HepG2 (cell line): Measurements from ENCODE around the gene GFRA4. TPM values are rescaled to one million over a fixed set of nuclear protein-coding genes. Genes with fewer than 3 reads are reported as not detected.

Experiments
- AGO1 ChIP-seq: fragments of 200-400 bp; formaldehyde crosslinking; IDR thresholded peaks from 2 replicates; pipeline ENCODE4 v1.6.1; 2017; ENCODE audit warnings: mild to moderate bottlenecking, low read depth, low read length, moderate library complexity; ENCODE audit not compliant: poor library complexity, severe bottlenecking
- ATF7 ChIP-seq, 2 experiments: fragments of 450-650 bp in 1 of 2; sonication (generic) in 1 of 2; formaldehyde crosslinking in 1 of 2; IDR thresholded peaks; 2 replicates each; pipeline versions ENCODE4 v1.4.0 to v1.6.1; 2016 to 2020; ENCODE audit warnings: antibody characterized with exemption in 1 of 2, mild to moderate bottlenecking in 1 of 2, missing genetic modification reagents in 1 of 2
- BHLHE40 ChIP-seq: IDR thresholded peaks from 2 replicates; pipeline ENCODE4 v1.6.1; 2011; ENCODE audit warnings: low read length, improper control_type of control experiment
- JARID2 ChIP-seq: sonication (generic); formaldehyde crosslinking; IDR thresholded peaks from 2 replicates; pipeline ENCODE4 v1.8.1; 2023; ENCODE audit warnings: missing genetic modification reagents, inconsistent platforms; ENCODE audit not compliant: insufficient replicate concordance
- NFKB2 ChIP-seq: sonication (generic); formaldehyde crosslinking; IDR thresholded peaks from 2 replicates; pipeline ENCODE4 v1.4.0; 2020; ENCODE audit warnings: missing genetic modification reagents, borderline replicate concordance
- ZBTB7A ChIP-seq: sonication (generic); formaldehyde crosslinking; IDR thresholded peaks from 2 replicates; pipeline ENCODE4 v1.8.0; 2022; ENCODE audit warnings: mild to moderate bottlenecking, missing genetic modification reagents
- ZMAT3 ChIP-seq: sonication (generic); formaldehyde crosslinking; conservative IDR thresholded peaks from 2 replicates; pipeline ENCODE4 v1.7.0; 2021; ENCODE audit warnings: missing genetic modification reagents
- ZNF768 ChIP-seq: sonication (generic); formaldehyde crosslinking; IDR thresholded peaks from 2 replicates; pipeline ENCODE4 v1.4.0; 2020; ENCODE audit warnings: missing genetic modification reagents
- polyA plus RNA-seq, 8 experiments: library from polyadenylated mRNA; depleted of rRNA in 3 of 8; stranded (reverse) in 7 of 8; unstranded in 1 of 8; fragments of >200 nt; fragmentation: Illumina TruSeq in 4 of 8; extraction: Trizol in 4 of 8; gene quantifications; 2 replicates each; pipeline versions ENCODE4 v1.2.1 to v1.2.3, GENCODE V29; 2011 to 2016; ENCODE audit warnings: low read depth in 4 of 8, missing spikeins in 1 of 8, mixed read lengths in 1 of 8; ENCODE audit not compliant: insufficient read depth in 1 of 8
- total RNA-seq, 5 experiments: library from RNA; depleted of rRNA; stranded (reverse); fragments of >200 nt; fragmentation: Illumina TruSeq; extraction: Trizol; gene quantifications; 2 replicates each; pipeline ENCODE4 v1.2.3, GENCODE V29; 2016; ENCODE audit warnings: low read depth in 1 of 5
- TF ChIP-seq, protein P1 (sequence below): sonication (generic); formaldehyde crosslinking; IDR thresholded peaks from 2 replicates; pipeline ENCODE4 v1.8.1; 2022; ENCODE audit warnings: low read depth, mild to moderate bottlenecking, missing genetic modification reagents
- TF ChIP-seq, protein P2 (sequence below): IDR thresholded peaks from 2 replicates; pipeline ENCODE4 v1.6.1; 2016; ENCODE audit warnings: control low read depth
- TF ChIP-seq, protein P3 (sequence below): sonication (generic); formaldehyde crosslinking; IDR thresholded peaks from 2 replicates; pipeline ENCODE4 v1.8.0; 2022; ENCODE audit warnings: missing genetic modification reagents, mild to moderate bottlenecking, borderline replicate concordance
- TF ChIP-seq, protein P4 (sequence below): sonication (generic); formaldehyde crosslinking; IDR thresholded peaks from 2 replicates; pipeline ENCODE4 v1.8.1; 2023; ENCODE audit warnings: mild to moderate bottlenecking, missing genetic modification reagents
- TF ChIP-seq, protein P5 (sequence below): sonication (generic); formaldehyde crosslinking; IDR thresholded peaks from 2 replicates; pipeline ENCODE4 v1.8.0; 2022; ENCODE audit warnings: mild to moderate bottlenecking, missing genetic modification reagents, moderate library complexity
- TF ChIP-seq, protein P6 (sequence below): sonication (generic); formaldehyde crosslinking; IDR thresholded peaks from 2 replicates; pipeline ENCODE4 v1.5.1; 2020; ENCODE audit warnings: mild to moderate bottlenecking, missing genetic modification reagents, moderate library complexity

Gene GFRA4
- total and polyA plus RNA-seq, 2 of the 13 experiments (the other 11 are each of a cell fraction or from before 2014, with no cell fraction given): not detected

DNA sequence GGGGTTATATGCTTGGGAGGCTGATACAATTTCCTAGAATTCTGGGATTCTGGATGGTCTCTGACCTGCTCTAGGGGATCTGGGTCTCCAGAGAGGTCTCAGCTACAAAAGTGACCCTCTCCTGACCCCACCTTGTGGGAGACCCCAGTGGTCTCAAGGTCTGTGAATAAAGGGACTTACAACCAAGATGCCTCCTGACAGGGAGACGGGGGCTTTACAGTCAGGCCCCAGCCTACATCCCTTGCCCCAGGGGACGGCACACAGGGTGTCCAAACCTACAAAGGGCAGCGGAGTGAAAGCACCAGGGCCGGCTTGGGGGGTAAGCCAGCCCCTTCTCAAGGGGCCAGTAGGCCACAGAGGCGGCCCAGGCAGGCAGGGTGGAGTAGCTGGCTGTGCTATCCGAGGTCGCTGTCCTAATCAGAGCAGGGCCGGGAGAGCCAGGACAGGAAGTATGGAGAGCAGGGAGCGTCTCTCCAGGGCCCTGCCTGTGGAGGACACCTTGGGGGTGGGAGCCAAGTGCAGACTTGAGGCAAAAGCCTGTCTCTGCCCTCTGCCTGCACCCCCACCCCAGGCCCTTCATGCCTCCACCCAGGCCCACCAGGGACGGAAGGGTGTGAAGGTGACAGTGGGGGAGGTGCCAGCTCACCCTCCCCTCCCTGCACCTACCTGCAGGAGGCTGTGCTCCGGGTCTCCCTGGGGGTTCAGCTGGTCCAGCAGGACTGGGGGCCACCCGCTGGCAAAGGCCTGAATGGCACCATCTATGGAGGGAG is 3.5 kb downstream of the GFRA4 start (continued):
- TF ChIP-seq AGO1 (peak; percentile 24), BHLHE40 (0 out of 2 replicates have a peak, but pooled peaks have one; percentile 21), ZNF768 (CRISPR knock-in tag) (peak; percentile 65; the same call in 1 of the 2 replicates), ZBTB7A (peak; percentile 15), ZMAT3 (CRISPR knock-in tag) (0 out of 2 replicates have a peak, but pooled peaks have one; percentile 29), ATF7 (IDR thresholded peaks at IDR 0.05) (no peak), ATF7 (CRISPR knock-in tag; IDR thresholded peaks at IDR 0.05) (no peak), NFKB2 (CRISPR knock-in tag) (0 out of 2 replicates have a peak, but pooled peaks have one; percentile 27), JARID2 (CRISPR knock-in tag) (peak; percentile 27)
- TF ChIP-seq, protein P1, sequence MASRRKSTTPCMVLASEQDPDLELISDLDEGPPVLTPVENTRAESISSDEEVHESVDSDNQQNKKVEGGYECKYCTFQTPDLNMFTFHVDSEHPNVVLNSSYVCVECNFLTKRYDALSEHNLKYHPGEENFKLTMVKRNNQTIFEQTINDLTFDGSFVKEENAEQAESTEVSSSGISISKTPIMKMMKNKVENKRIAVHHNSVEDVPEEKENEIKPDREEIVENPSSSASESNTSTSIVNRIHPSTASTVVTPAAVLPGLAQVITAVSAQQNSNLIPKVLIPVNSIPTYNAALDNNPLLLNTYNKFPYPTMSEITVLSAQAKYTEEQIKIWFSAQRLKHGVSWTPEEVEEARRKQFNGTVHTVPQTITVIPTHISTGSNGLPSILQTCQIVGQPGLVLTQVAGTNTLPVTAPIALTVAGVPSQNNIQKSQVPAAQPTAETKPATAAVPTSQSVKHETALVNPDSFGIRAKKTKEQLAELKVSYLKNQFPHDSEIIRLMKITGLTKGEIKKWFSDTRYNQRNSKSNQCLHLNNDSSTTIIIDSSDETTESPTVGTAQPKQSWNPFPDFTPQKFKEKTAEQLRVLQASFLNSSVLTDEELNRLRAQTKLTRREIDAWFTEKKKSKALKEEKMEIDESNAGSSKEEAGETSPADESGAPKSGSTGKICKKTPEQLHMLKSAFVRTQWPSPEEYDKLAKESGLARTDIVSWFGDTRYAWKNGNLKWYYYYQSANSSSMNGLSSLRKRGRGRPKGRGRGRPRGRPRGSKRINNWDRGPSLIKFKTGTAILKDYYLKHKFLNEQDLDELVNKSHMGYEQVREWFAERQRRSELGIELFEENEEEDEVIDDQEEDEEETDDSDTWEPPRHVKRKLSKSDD (CRISPR knock-in tag): 0 out of 2 replicates have a peak, but pooled peaks have one; percentile 64
- TF ChIP-seq, protein P2, sequence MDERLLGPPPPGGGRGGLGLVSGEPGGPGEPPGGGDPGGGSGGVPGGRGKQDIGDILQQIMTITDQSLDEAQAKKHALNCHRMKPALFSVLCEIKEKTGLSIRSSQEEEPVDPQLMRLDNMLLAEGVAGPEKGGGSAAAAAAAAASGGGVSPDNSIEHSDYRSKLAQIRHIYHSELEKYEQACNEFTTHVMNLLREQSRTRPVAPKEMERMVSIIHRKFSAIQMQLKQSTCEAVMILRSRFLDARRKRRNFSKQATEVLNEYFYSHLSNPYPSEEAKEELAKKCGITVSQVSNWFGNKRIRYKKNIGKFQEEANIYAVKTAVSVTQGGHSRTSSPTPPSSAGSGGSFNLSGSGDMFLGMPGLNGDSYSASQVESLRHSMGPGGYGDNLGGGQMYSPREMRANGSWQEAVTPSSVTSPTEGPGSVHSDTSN (CRISPR knock-in tag): no peak
- TF ChIP-seq, protein P3, sequence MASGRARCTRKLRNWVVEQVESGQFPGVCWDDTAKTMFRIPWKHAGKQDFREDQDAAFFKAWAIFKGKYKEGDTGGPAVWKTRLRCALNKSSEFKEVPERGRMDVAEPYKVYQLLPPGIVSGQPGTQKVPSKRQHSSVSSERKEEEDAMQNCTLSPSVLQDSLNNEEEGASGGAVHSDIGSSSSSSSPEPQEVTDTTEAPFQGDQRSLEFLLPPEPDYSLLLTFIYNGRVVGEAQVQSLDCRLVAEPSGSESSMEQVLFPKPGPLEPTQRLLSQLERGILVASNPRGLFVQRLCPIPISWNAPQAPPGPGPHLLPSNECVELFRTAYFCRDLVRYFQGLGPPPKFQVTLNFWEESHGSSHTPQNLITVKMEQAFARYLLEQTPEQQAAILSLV (CRISPR knock-in tag): 0 out of 2 replicates have a peak, but pooled peaks have one; percentile 7
- TF ChIP-seq, protein P4, sequence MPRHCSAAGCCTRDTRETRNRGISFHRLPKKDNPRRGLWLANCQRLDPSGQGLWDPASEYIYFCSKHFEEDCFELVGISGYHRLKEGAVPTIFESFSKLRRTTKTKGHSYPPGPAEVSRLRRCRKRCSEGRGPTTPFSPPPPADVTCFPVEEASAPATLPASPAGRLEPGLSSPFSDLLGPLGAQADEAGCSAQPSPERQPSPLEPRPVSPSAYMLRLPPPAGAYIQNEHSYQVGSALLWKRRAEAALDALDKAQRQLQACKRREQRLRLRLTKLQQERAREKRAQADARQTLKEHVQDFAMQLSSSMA (CRISPR knock-in tag): peak; percentile 79; the same call in 1 of the 2 replicates
- TF ChIP-seq, protein P5, sequence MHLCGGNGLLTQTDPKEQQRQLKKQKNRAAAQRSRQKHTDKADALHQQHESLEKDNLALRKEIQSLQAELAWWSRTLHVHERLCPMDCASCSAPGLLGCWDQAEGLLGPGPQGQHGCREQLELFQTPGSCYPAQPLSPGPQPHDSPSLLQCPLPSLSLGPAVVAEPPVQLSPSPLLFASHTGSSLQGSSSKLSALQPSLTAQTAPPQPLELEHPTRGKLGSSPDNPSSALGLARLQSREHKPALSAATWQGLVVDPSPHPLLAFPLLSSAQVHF (CRISPR knock-in tag): no peak
- TF ChIP-seq, protein P6, sequence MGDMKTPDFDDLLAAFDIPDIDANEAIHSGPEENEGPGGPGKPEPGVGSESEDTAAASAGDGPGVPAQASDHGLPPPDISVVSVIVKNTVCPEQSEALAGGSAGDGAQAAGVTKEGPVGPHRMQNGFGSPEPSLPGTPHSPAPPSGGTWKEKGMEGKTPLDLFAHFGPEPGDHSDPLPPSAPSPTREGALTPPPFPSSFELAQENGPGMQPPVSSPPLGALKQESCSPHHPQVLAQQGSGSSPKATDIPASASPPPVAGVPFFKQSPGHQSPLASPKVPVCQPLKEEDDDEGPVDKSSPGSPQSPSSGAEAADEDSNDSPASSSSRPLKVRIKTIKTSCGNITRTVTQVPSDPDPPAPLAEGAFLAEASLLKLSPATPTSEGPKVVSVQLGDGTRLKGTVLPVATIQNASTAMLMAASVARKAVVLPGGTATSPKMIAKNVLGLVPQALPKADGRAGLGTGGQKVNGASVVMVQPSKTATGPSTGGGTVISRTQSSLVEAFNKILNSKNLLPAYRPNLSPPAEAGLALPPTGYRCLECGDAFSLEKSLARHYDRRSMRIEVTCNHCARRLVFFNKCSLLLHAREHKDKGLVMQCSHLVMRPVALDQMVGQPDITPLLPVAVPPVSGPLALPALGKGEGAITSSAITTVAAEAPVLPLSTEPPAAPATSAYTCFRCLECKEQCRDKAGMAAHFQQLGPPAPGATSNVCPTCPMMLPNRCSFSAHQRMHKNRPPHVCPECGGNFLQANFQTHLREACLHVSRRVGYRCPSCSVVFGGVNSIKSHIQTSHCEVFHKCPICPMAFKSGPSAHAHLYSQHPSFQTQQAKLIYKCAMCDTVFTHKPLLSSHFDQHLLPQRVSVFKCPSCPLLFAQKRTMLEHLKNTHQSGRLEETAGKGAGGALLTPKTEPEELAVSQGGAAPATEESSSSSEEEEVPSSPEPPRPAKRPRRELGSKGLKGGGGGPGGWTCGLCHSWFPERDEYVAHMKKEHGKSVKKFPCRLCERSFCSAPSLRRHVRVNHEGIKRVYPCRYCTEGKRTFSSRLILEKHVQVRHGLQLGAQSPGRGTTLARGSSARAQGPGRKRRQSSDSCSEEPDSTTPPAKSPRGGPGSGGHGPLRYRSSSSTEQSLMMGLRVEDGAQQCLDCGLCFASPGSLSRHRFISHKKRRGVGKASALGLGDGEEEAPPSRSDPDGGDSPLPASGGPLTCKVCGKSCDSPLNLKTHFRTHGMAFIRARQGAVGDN (CRISPR knock-in tag): peak; percentile 67
